NCI-H1436 (cell line): ENCODE results near the gene C6orf136.
"Not testable (repeated sequence)": the region's sequence is repeated elsewhere in the genome, so short reads cannot be mapped to it uniquely, and the experiment has no call there.

Experiments used
- DNase-seq: peaks from one replicate; lab custom pipeline; 2025; lab: John Stamatoyannopoulos, UW

Gene C6orf136

DNA sequence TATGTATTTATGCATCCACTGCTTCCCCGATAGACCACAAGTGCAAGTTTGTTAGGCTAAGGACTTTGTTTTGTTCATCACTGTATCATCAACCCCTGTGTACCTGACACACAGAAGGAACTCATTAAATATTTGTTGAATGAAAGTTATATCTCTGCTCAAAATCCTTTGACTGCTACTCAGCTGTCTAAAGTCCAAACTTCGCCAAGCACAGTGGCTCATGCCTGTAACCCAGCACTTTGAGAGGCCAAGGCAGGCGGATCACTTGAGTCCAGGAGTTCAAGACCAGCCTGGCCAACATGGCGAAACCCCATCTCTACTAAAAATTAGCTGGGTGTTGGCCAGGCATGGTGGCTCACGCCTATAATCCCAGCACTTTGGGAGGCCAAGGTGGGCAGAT lies 11.0 kb downstream of the C6orf136 start:
- not testable (repeated sequence) for DNase-seq

DNA sequence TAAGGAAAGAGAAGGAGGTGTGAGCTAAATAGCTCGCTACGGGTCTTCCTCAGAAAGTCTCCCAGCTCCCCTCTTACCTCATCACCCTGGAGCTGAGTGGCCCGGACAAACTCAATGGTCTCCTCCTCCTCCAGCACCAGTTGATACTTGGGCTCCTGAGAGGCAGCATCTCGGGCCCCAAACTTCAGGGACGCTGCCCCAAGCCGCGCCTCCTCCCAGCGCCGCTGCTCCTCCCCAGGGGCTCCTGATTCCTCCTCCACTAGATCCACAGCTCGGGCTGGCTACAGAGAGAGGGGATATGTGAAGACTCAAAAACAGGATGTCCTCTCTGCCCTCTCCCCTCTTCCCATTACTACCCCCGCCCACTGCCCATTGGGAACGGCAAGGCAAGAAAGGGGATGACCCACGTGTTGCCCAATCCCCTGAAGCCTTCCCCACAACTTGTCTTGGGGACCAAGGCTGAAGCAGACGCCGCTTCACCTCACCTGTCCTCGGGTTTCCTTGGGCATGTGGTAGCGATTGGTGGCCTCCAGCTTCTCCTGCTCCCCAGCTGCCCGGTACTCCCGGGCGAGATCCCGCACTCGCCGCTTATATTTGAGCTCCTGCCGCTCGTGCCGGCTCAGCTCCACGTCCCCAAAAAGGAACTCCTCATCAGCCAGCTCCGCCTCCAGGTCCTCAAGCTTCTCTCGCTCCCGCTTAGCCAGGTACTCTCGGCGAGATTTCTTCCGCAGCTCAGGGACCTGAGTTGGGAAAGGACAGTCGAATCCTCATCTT lies 18.2 kb downstream of the C6orf136 start:
- no peak for DNase-seq

DNA sequence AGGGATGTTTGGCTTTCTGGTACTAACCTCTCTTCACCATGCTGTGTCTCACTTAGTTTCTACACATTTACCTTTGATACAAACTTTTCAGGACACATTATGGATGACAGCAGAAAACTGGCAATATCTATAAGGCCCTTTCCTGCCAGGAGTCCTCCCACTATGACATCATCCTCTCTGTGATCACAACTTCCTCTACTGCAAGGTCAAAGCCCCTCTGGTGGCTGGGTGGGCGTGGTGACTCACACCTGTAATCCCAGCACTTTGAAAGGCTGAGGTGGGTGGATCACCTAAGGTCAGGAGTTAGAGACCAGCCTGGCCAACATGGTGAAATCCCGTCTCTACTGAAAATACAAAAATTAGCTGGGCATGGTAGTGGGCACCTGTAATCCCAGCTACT lies 19.4 kb downstream of the C6orf136 start:
- DNase-seq, result not testable (repeated sequence)

DNA sequence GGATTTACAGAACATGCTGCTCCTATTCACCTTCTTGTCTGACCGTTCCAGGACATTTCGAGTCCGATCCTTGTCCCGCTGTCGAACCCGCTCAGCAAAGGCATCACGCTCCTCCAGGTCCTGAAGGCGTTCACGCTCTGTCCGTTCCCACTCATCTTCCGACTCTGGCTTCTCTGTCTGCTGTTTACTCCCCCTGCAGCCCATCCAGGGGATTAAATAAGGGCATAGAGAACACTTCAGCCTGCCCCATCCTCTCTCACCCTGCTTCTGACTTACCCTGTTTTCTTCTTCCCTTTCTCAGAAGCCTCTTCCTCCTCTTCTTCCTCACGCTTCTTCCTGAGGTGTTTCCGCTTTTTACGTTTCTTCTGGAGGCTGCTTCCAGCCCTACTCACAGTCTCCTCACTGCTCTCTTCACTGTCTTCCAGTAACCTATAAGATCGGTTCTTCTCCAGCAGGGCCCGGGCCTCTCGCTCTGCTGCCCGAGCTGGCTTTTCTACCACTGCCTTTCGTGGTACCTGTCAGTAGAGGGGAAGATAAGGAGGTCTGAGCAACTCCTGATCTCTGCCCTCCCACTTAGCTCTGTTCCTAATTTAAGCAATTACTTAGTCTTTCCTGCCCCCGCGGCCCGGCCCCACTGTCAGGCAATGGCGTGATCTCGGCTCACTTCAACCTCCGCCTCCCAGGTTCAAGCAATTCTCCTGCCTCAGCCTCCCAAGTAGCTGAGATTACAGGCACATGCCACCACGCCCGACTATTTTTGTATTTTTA lies 24.0 kb downstream of the C6orf136 start:
- no peak for DNase-seq

DNA sequence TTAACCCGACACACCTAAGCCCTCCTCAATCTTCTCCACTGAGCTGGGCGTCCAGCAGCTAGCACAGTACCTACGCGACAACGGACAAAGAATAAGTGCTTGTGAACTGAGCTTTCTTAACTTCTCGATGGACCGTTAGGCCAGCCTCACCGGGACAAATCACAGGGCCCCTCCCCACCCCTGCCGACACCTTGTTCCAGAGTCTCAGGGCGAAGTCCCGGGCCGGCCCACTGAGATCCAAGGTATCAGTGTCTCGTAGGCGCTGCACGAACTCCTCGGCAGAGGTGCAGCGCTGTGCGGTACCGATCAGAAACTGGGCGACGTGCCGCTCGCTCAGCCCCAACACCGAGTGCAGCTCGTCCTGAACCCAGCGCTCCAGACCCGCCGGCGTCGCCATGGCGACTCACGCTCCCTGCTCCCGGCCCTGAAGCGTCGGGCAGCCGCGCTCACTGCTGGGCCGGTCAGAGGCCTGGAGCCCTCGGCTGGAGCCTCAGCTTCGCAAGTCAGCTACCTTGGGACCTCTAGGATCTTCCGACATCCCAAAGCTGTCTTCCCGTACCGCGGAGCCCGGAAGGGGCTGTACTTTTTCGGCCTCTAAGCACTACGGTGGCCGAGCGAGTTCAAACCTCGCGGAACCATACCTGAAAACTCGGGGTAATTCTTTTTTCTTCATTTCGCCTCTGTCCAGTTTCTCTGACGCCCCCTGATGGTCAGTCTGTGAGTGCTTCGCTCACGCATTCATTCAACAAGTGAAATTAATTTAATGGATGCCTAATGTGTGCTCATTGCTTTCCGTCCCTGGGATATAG lies 25.7 kb downstream of the C6orf136 start, which contains the start of gene DHX16:
DHX16 (minus strand) TSS at position 562 of the 809 bp plus-strand sequence; CDS start at position 397, 165 bp downstream.
- DNase-seq, result peak; percentile 91

DNA sequence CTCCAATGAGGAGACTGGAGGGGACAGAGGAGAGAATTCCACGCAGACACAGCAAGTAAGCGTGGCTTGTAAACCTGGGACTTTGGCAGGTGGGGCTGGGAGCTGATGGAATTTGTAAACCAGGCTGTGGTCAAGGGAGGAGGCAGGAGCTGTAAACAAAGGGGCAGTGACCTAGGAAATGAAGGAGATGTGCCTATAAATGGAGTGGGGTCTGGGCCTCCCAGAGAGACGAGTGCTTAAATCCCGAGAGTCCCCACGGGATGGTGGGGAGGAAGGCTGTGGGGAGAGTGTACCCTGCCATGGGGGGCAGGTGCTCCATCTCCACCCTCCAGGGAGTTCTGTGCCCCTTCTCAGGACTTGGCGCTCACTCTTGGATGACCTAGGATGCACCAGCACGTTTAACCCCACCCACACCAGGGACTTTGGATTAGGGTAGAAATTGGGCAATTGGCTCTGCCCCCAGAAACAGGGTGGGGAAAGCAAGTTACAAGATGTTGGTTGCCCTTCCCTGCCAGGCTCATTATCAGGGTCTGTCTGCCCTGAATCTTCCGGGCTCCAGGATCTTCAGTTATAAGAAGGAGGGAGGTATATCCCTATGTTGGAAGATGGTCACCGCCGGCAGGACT lies 29.8 kb downstream of the C6orf136 start:
- no peak for DNase-seq

DNA sequence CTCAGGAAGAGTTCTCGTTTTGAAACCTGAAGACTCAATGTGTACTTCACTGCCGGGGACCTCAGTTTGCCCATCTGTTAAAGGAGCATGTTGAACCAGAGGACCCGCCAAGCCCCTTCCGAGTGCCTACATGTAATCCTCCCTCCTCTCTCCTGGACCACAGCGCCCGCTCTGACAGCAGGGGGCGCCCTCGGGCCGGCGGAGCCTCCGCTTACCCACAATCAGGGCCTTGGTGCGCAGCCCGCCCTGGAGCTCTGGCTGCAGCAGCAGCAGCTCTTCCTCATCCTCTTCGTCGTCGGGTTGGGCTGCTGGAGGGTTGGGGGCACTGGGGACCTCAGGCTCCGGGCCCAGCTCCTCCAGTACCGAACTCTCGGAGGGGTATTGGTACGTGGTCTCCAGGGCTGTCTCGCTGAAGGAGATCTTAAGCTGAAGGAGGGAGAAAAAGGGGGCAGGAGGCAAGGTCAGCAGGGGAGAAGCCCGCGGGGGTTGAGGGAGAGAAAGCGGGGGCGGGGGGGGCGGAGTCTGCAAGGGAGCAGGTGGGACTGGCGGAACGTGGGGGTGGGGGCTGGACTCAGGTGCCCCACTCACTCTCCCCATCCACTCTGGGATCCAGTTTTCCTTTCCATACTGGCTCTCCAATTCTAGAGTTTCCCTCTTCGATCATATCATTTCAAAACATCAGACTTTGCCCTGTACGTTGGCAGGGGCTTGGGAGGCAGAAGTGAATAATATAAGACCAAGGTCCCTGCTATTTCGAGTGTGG lies 32.2 kb downstream of the C6orf136 start:
- DNase-seq, result peak; percentile 70

DNA sequence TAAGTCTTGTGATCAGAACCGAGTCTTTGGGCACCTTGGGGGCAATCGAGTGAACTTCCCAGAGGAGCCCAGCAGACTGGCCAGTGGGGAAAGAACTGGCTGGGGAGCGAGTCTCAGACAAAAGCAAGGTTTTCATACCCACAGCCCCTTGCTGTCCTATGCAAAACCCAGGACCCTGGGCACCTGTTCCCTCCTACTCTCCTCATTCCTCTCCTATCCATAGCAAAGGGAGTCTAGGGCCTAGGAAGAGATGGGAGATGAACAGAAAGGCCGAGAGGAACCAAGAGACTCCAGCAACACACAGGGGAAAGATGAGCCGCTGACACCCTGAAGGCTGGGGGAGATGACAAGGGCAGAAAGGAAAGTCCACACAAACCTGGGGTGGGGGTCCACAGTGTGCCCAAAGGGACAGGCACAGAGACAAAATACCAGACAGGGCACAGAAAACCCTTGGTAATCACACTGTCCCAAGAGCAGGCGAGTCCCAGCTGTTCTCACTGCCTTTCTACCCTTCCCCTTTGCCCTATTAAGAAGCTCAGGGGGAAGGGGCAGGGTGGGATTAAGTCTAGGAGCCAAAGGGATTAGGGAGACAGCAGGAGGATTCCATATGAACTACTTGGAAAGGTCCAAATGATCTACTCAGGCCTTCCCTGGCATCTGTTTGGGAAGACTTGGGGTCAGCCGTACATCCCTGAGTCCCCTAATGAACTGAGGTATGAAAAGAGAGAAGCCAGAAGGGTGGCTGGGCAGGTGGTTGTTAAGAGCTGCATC lies 33.0 kb downstream of the C6orf136 start:
- DNase-seq, result no peak

DNA sequence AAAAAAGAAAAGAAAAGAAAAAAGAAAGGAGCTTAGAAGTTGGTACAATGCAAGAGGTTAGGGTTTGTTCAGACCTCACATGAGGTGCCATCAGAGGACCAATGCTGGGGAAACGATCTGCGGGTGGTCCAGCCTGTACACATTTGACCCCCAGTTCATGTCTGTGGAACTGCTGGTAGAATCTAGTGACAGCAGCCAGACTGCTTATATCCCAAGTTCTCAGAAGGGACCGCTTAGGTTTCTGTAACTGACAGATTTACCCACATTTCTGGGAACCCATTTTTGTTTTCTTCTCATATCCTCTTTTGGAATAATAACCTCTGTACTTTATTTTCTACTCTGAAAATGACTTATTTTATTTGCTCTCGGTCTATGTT lies 34.8 kb downstream of the C6orf136 start:
- no peak for DNase-seq

DNA sequence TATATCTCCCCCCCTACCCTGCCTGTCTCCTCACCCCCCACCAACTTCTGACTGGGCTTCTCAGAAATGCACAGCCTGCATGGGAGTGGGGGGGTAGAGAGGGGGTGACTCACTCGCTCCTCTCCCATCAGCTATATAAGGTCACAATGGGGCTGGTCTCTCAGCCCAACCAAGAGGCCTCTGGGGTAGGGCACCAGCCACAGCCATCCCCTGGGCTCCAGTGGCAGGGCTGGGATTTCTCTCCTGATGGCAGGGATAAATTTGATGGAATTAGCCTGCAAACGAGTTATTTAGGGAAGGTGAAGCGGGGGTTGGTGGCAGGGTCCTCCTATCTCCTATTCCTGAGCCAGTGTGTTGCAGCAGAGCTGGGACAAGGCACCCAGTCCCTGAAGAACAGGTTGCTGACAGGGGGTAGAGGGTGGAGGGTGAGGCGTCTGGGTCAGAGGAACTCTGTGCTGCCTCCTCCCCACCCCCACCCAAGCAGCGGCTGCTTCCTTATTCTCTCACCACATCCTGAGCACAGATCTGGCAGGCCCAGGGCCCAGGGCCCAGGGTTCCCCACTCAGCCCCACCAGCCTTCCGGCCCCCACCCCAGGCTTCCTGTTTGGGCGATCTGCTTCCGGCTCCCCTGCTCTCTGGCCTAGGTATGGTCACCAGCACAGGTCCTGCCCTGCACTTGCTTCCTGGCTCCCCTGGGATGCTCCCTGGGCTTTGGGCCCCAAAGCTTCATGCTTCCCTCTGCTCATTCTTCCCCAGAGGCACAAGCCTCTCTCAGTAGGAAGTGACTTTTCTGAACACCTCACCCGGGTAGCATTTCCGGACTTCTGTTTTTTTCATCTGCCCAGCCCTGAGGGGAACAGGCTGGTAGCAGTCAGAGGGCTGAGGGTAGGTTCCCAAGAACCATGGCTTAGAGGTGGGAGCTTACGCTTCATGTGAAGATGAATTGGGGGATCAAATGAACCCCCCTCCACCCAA lies 35.5 kb downstream of the C6orf136 start:
- no peak for DNase-seq

DNA sequence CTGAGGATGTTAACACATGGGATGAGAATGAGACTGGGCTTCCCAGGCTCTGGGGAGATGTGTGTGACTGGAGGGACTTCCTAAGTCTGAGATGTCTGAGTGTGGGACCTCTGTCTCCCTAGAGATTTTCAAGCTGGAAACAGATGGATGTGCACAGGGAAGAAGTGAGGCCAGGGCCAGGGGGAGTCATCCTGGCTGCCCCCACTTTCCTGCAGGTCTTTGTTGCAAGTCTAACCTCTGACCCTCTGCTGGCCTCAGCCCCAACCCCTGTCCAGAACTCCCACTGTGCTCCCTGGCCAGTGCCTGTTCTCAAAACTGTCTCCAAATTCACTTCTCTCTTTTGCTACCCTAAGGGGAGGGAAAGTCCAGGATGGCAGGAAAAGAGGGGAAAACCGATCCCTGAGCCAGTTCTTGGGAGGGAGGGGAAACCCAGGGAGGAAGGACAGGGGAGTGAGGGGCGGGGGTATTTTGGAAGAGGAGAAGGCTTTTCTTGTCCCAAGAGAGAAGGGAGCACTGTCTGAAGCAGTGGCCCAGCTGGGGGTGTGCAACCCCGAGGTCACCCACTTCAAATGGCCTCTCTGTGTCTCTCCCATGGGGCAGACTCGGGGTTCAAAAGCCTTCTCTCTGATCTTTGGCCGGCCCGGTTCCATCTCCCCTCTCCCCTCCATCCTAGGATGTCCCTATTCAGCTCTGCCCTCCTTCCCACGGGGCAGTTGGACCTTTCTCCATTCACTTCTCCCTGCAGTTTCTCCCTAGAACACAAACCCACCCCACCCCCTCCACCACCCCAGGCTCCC lies 36.4 kb downstream of the C6orf136 start:
- DNase-seq, result no peak

DNA sequence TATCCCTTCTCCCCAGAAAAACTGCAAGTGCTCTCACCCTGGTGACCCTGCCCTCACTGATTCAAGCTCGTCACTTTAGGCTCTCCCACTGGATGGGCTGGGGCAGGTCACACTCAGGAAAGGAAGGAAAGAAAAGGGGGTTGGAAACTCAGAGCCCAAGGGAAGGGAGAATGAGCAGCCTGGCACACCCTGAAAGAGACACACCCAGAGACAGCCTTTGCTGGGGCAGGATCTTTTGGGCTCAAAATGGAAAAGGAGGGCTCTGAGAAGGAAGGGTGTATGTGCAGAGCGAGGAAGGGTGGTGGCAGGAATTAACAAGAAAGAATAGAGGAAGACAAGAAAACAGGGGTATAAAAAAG lies 37.0 kb downstream of the C6orf136 start:
- no peak for DNase-seq

DNA sequence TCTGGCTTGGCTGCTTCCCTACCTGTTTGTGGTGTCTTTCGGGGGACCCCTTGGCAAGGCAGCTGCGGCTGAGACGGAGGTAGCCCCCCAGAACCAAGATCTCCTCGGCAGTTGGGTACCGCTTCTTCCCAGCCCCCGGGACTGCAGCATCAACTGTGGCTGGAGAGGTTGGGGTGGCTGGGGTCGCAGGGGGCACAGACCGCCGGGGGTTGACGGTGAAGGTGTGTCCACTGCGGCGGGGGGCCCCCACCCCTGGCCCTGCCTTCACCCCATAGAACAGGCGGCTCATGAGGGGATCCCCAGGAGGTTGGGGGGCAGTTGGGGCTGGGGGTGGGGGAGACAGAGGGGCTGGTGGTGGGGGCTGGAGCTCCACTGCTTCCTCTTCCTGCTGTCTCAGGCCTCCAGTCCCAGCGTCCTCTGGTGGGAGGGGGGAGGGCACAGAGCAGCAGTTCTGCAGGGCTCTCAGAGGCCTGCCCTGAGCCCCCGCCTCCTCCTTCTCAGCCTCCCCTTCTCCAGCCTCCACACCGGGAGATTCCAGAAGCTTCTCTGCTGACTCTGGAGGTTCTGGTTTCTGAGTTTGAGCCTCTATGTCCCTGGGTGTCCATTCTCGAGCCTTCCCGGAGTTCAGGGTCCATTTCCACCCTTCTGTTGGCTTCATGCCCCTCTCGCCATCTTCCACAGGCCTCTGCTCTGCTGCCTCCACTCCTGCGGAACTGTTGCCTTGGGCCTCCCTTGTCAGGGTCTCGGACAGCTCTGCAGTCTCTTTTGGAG lies 37.6 kb downstream of the C6orf136 start:
- no peak for DNase-seq

DNA sequence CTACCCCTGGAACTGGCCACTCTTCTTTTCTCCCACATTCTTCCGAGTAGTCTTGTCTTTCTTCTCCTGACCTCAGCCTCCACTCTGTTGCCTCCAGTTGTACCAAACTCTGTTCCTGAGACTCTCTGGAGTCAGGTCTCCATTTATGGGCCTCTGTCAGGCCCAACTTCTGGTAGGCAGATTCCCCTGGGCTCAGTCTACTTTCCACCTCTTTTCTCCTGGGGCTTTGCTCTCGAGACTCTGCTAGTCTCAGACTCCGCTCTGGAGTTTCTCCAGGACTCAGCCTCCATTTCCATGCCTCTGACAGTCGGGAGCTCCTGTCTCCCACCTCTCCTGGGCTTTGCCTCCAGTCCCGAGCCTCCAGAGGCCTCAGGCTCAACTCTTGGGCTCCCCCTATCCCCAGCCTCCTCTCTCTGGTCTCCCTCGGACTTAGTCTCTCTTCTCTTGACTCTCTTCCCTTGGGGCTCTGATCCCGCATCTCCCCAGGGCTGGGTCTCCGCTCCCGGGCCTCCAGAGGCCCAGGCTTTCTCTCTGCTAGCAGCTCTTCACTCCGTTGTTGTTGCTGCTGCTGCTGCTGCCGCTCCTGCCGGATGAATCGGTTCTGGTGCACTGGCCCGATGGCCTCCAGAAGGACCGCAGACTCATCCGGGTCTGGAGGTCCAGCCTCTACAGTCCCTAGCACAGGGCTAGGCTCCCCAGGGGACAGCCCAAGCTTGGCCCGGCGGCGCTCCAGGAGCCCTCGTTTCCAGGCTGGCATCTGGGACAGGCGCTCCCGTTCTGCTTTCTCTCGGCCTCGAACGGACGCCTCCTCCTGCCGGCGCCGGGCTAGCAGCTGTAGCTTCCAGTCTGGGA lies 38.5 kb downstream of the C6orf136 start:
- DNase-seq, result no peak

DNA sequence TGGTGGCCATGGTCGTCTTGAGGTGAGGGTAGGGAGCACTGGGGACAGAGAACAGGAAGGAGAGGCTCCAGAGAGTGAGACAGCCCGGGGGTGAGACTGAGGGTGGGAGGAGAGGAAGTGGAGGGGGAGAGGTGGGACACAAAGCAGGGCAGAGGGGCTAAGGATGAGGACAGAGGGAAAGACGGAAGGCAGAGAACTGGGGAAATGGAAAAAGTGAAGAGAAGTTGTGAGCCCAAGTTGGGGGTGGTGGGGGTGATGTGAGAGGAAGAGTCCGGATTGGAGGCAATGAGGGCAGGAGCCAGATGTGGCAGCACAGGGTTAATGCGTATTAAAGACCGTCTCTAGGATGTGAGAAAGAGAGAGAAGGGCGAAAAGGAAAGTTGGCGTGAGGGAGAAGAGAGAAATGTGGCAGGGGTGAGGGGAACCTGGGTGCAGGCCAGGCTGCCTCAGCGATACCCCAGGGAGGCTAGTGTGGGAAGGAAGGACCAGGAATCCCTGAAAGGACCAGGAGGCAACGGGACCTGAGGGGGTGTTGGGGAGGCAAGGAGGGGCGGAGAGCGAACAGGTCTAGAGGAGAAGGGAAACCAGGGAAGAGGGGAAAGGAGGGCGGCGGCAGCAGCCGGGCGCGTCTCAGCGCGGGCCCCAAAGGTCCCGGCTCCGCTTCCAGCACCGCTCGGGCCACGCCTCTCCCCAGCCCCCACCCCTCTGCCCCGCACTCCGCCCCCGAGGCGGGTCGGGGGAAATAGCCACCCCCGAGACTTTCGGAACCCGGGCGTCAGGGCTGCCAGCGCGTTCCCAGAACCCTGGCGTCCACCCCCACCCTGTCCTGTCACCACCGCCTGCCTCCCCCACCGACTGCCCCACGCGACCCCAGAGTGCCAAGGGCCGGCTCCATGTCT lies 39.3 kb downstream of the C6orf136 start, which contains the start of gene PPP1R18:
PPP1R18 (minus strand) TSS at position 637 of the 899 bp plus-strand sequence; CDS start at position 10, 627 bp downstream.
- DNase-seq, result peak; percentile 47
